Measurements from ENCODE around the gene DLGAP1.

DLGAP1 gene

GRCh38 chr18:4204438-4204720, 250.7 kb downstream of the DLGAP1 start:
- H4K91ac ChIP-seq (ENCODE audit: low read depth, low read length, poor library complexity): no peak overlapping the region
- H3K9me3 ChIP-seq (replicated peaks in 1 of 2; ENCODE audit: control insufficient read depth in 2 of 2, insufficient read depth in 1 of 2, low read depth in 1 of 2, low read length in 2 of 2): no peaks in the 10 kb centered on the region
- no peak overlapping the region for H2BK5ac ChIP-seq (ENCODE audit: low read length)
- no peak overlapping the region for H2BK15ac ChIP-seq (ENCODE audit: low read length)
- no peak for DNase-seq (ENCODE audit: low spot score)
- WGBS, 2 donors (ENCODE audit: extremely low coverage in 2 of 2, insufficient read length in 2 of 2, insufficient replicate concordance in 1 of 2): no CpG with 5 or more reads among the region's 1 CpG
- H2AK5ac ChIP-seq (ENCODE audit: low read depth, low read length): no peak overlapping the region
- H3K79me1 ChIP-seq (ENCODE audit: low read depth, low read length): no peaks in the 10 kb centered on the region
- no peak overlapping the region for H2BK120ac ChIP-seq (ENCODE audit: low read depth, low read length)
- no peak overlapping the region for H3K27ac ChIP-seq (replicated peaks; ENCODE audit: low read length)
- no peak overlapping the region for H3K9ac ChIP-seq (ENCODE audit: low read depth, low read length, poor library complexity)
- H3K4me2 ChIP-seq (ENCODE audit: insufficient read depth, low read length, poor library complexity, severe bottlenecking): no peak overlapping the region
- H3K4ac ChIP-seq (ENCODE audit: low read length): no peak overlapping the region
- H3K18ac ChIP-seq (ENCODE audit: low read length): no peak overlapping the region
- no peaks in the 10 kb centered on the region for H3K36me3 ChIP-seq (replicated peaks in 1 of 2; ENCODE audit: control insufficient read depth in 2 of 2, insufficient read depth in 2 of 2, low read length in 2 of 2)
- peaks cover 0 to 3% of the 10 kb centered on the region in 2 donors for H3K4me1 ChIP-seq (ENCODE audit: control insufficient read depth in 2 of 2, insufficient read depth in 1 of 2, low read depth in 1 of 2, low read length in 2 of 2)
- no peak overlapping the region for H3K14ac ChIP-seq (ENCODE audit: low read length)
- H3K27me3 ChIP-seq (ENCODE audit: control insufficient read depth in 3 of 3, insufficient read depth in 3 of 3, low read depth in 1 of 3, low read length in 3 of 3): no peaks in the 10 kb centered on the region
- no peak overlapping the region for H3K4me3 ChIP-seq (ENCODE audit: low read length in 2 of 2)
- no peak overlapping the region for H4K8ac ChIP-seq (ENCODE audit: low read depth, low read length)
- no peak overlapping the region for H2AFZ ChIP-seq (ENCODE audit: low read length)
- H2BK12ac ChIP-seq (ENCODE audit: low read length): no peak overlapping the region
- no peak overlapping the region for H3K23ac ChIP-seq (ENCODE audit: low read depth, low read length, poor library complexity)

DNA sequence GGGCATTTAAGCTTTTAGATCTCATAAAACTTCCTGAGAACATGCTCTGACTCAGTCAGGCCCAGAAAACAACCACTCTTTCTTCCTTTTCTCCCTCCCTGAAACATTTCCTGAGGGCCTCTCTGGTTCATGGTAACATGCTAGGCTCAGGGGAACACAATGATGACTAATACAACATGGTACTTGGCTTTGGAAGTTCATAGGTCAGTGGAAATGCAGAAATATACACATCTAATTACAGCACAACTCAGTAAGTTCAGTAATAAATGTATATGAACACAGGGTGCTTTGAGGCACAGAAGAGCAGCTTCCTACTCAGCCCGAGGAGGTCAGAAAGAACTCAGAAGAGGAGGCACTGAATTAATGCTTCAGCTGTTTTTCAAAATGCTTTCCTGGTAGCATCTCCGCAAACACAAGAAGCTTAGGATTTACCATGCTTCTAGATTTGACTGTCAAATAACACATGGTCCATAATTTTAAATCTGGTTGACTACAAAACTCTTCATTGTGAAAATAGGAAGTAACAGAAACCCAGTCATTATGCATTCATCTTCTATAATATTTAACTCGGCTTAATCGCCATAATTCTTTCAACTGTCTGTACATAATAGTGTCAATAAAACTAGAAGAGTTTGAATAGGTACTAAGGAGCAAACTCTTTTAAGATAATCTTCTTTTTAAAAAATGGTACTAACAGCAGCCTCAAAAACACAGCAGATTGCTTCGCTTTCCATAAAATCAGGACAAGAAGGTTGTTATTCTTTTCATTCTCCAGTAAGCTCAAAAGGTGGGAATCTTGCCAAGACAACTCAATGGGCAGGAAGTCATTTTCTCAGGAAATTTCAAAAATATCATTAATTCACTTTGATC, 251.3 kb downstream of the DLGAP1 start:
- Histone ChIP-seq H3K9ac (ENCODE audit: low read depth, low read length, poor library complexity) (no peak overlapping the region), H4K91ac (ENCODE audit: low read depth, low read length, poor library complexity) (no peak overlapping the region), H2AK5ac (ENCODE audit: low read depth, low read length) (no peak overlapping the region), H2BK15ac (ENCODE audit: low read length) (no peak overlapping the region), H3K4me1 (ENCODE audit: control insufficient read depth in 2 of 2, insufficient read depth in 1 of 2, low read depth in 1 of 2, low read length in 2 of 2) (peaks cover under 1 to 3% of the 10 kb centered on the region in 2 donors), H3K4me3 (ENCODE audit: low read length in 2 of 2) (no peak overlapping the region), H3K4me2 (ENCODE audit: insufficient read depth, low read length, poor library complexity, severe bottlenecking) (no peak overlapping the region), H2BK120ac (ENCODE audit: low read depth, low read length) (no peak overlapping the region), H3K9me3 (replicated peaks in 1 of 2; ENCODE audit: control insufficient read depth in 2 of 2, insufficient read depth in 1 of 2, low read depth in 1 of 2, low read length in 2 of 2) (no peaks in the 10 kb centered on the region), H3K14ac (ENCODE audit: low read length) (no peak overlapping the region), H3K27ac (replicated peaks; ENCODE audit: low read length) (no peak overlapping the region), H3K79me1 (ENCODE audit: low read depth, low read length) (no peaks in the 10 kb centered on the region), H4K8ac (ENCODE audit: low read depth, low read length) (no peak overlapping the region), H3K4ac (ENCODE audit: low read length) (no peak overlapping the region), H3K27me3 (ENCODE audit: control insufficient read depth in 3 of 3, insufficient read depth in 3 of 3, low read depth in 1 of 3, low read length in 3 of 3) (no peaks in the 10 kb centered on the region), H3K23ac (ENCODE audit: low read depth, low read length, poor library complexity) (no peak overlapping the region), H2BK5ac (ENCODE audit: low read length) (no peak overlapping the region), H2AFZ (ENCODE audit: low read length) (no peak overlapping the region), H3K18ac (ENCODE audit: low read length) (no peak overlapping the region), H2BK12ac (ENCODE audit: low read length) (no peak overlapping the region), H3K36me3 (replicated peaks in 1 of 2; ENCODE audit: control insufficient read depth in 2 of 2, insufficient read depth in 2 of 2, low read length in 2 of 2) (no peaks in the 10 kb centered on the region)
- WGBS, 2 donors (ENCODE audit: extremely low coverage in 2 of 2, insufficient read length in 2 of 2, insufficient replicate concordance in 1 of 2): no CpG with 5 or more reads among the region's 5 CpGs
- no peak for DNase-seq (ENCODE audit: low spot score)

DNA sequence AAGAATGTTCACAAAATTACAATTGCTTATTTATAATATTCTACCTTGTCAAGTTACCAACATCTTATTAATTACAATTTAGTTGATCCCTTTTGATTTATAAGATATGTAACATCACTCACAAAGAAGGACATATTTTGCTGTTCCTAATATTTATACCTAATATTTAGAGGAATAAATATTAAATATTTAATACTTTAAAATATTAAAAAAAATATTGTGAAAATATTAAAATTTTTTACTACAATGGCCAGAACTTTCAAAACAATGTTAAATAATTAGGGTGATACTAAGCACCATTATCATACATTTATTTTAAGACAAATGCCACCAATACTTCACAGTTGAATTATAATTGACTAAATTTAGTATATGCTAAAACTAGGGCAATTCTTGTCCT, 254.7 kb downstream of the DLGAP1 start:
- no peak overlapping the region for H3K4ac ChIP-seq (ENCODE audit: low read length)
- no peak overlapping the region for H2AK5ac ChIP-seq (ENCODE audit: low read depth, low read length)
- no peak overlapping the region for H4K91ac ChIP-seq (ENCODE audit: low read depth, low read length, poor library complexity)
- no peak overlapping the region for H3K14ac ChIP-seq (ENCODE audit: low read length)
- H2BK15ac ChIP-seq (ENCODE audit: low read length): no peak overlapping the region
- no peak overlapping the region for H2BK120ac ChIP-seq (ENCODE audit: low read depth, low read length)
- no peak for DNase-seq (ENCODE audit: low spot score)
- no peak overlapping the region for H2BK12ac ChIP-seq (ENCODE audit: low read length)
- H3K4me2 ChIP-seq (ENCODE audit: insufficient read depth, low read length, poor library complexity, severe bottlenecking): no peak overlapping the region
- no peak overlapping the region for H2BK5ac ChIP-seq (ENCODE audit: low read length)
- no peaks in the 10 kb centered on the region for H3K27me3 ChIP-seq (ENCODE audit: control insufficient read depth in 3 of 3, insufficient read depth in 3 of 3, low read depth in 1 of 3, low read length in 3 of 3)
- H3K36me3 ChIP-seq (replicated peaks in 1 of 2; ENCODE audit: control insufficient read depth in 2 of 2, insufficient read depth in 2 of 2, low read length in 2 of 2): no peaks in the 10 kb centered on the region
- H3K18ac ChIP-seq (ENCODE audit: low read length): no peak overlapping the region
- H3K27ac ChIP-seq (replicated peaks; ENCODE audit: low read length): no peak overlapping the region
- H2AFZ ChIP-seq (ENCODE audit: low read length): no peak overlapping the region
- no peak overlapping the region for H3K4me3 ChIP-seq (ENCODE audit: low read length in 2 of 2)
- H3K9ac ChIP-seq (ENCODE audit: low read depth, low read length, poor library complexity): no peak overlapping the region
- H3K4me1 ChIP-seq (ENCODE audit: control insufficient read depth in 2 of 2, insufficient read depth in 1 of 2, low read depth in 1 of 2, low read length in 2 of 2): peaks cover 1 to 8% of the 10 kb centered on the region in 2 donors
- no peak overlapping the region for H4K8ac ChIP-seq (ENCODE audit: low read depth, low read length)
- no peaks in the 10 kb centered on the region for H3K9me3 ChIP-seq (replicated peaks in 1 of 2; ENCODE audit: control insufficient read depth in 2 of 2, insufficient read depth in 1 of 2, low read depth in 1 of 2, low read length in 2 of 2)
- H3K23ac ChIP-seq (ENCODE audit: low read depth, low read length, poor library complexity): no peak overlapping the region
- no peaks in the 10 kb centered on the region for H3K79me1 ChIP-seq (ENCODE audit: low read depth, low read length)

- H3K27me3 ChIP-seq (ENCODE audit: control insufficient read depth in 3 of 3, insufficient read depth in 3 of 3, low read depth in 1 of 3, low read length in 3 of 3): no peaks in the 10 kb centered on the region
- H2BK5ac ChIP-seq (ENCODE audit: low read length): no peak overlapping the region
- H2BK120ac ChIP-seq (ENCODE audit: low read depth, low read length): no peak overlapping the region
- no peak overlapping the region for H3K23ac ChIP-seq (ENCODE audit: low read depth, low read length, poor library complexity)
- no peak for DNase-seq (ENCODE audit: low spot score)
- no peak overlapping the region for H3K4me3 ChIP-seq (ENCODE audit: low read length in 2 of 2)
- no peak overlapping the region for H4K8ac ChIP-seq (ENCODE audit: low read depth, low read length)
- H3K4me1 ChIP-seq (ENCODE audit: control insufficient read depth in 2 of 2, insufficient read depth in 1 of 2, low read depth in 1 of 2, low read length in 2 of 2): peaks cover 1 to 8% of the 10 kb centered on the region in 2 donors
- H2AFZ ChIP-seq (ENCODE audit: low read length): no peak overlapping the region
- WGBS, 2 donors (ENCODE audit: extremely low coverage in 2 of 2, insufficient read length in 2 of 2, insufficient replicate concordance in 1 of 2): no CpG with 5 or more reads among the region's 5 CpGs
- H3K9me3 ChIP-seq (replicated peaks in 1 of 2; ENCODE audit: control insufficient read depth in 2 of 2, insufficient read depth in 1 of 2, low read depth in 1 of 2, low read length in 2 of 2): no peaks in the 10 kb centered on the region
- no peak overlapping the region for H2AK5ac ChIP-seq (ENCODE audit: low read depth, low read length)
- H2BK12ac ChIP-seq (ENCODE audit: low read length): no peak overlapping the region
- H3K79me1 ChIP-seq (ENCODE audit: low read depth, low read length): no peaks in the 10 kb centered on the region
- no peak overlapping the region for H3K4ac ChIP-seq (ENCODE audit: low read length)
- H4K91ac ChIP-seq (ENCODE audit: low read depth, low read length, poor library complexity): no peak overlapping the region
- no peak overlapping the region for H3K27ac ChIP-seq (replicated peaks; ENCODE audit: low read length)
- no peak overlapping the region for H3K4me2 ChIP-seq (ENCODE audit: insufficient read depth, low read length, poor library complexity, severe bottlenecking)
- H3K18ac ChIP-seq (ENCODE audit: low read length): peak overlapping the region; percentile 7
- no peak overlapping the region for H2BK15ac ChIP-seq (ENCODE audit: low read length)
- no peak overlapping the region for H3K9ac ChIP-seq (ENCODE audit: low read depth, low read length, poor library complexity)
- H3K36me3 ChIP-seq (replicated peaks in 1 of 2; ENCODE audit: control insufficient read depth in 2 of 2, insufficient read depth in 2 of 2, low read length in 2 of 2): no peaks in the 10 kb centered on the region
- H3K14ac ChIP-seq (ENCODE audit: low read length): no peak overlapping the region
Measured at GRCh38 chr18:4198956-4199355, 256.2 kb downstream of the DLGAP1 start.

Data from neuronal stem cell (in vitro differentiated cells).